Measurements from ENCODE around the gene SBF2. TPM values are rescaled to one million over a fixed set of nuclear protein-coding genes. Genes with fewer than 3 reads are reported as not detected.

SBF2 gene
- total RNA-seq, 1 donor from 2014 or later, result 44.9 TPM

- H3K27ac Mint-ChIP-seq, result no peak overlapping the region
- H3K4me3 Mint-ChIP-seq (ENCODE audit: low read depth), result no peak overlapping the region
- DNase-seq (ENCODE audit: low spot score, unreplicated experiment), result no peak
- H3K27me3 Mint-ChIP-seq, result no peaks in the 10 kb centered on the region
- no peaks in the 10 kb centered on the region for H3K4me1 Mint-ChIP-seq (ENCODE audit: low read depth)
- TF ChIP-seq, protein P1, sequence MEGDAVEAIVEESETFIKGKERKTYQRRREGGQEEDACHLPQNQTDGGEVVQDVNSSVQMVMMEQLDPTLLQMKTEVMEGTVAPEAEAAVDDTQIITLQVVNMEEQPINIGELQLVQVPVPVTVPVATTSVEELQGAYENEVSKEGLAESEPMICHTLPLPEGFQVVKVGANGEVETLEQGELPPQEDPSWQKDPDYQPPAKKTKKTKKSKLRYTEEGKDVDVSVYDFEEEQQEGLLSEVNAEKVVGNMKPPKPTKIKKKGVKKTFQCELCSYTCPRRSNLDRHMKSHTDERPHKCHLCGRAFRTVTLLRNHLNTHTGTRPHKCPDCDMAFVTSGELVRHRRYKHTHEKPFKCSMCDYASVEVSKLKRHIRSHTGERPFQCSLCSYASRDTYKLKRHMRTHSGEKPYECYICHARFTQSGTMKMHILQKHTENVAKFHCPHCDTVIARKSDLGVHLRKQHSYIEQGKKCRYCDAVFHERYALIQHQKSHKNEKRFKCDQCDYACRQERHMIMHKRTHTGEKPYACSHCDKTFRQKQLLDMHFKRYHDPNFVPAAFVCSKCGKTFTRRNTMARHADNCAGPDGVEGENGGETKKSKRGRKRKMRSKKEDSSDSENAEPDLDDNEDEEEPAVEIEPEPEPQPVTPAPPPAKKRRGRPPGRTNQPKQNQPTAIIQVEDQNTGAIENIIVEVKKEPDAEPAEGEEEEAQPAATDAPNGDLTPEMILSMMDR (IDR thresholded peaks at IDR 0.05; ENCODE audit: unreplicated experiment), result no peak
- H3K9me3 Mint-ChIP-seq (ENCODE audit: low read depth), result peaks cover 29% of the 10 kb centered on the region
- peaks cover 32% of the 10 kb centered on the region for H3K36me3 Mint-ChIP-seq (ENCODE audit: insufficient read depth)
These were observed 282.0 kb downstream of the SBF2 start for GRCh38 chr11:10012068-10012467.

GRCh38 chr11:10005955-10006525 lies 288.0 kb downstream of the SBF2 start:
- DNase-seq (ENCODE audit: low spot score, unreplicated experiment), result no peak
- no peaks in the 10 kb centered on the region for H3K27me3 Mint-ChIP-seq
- H3K4me1 Mint-ChIP-seq (ENCODE audit: low read depth), result no peaks in the 10 kb centered on the region
- H3K9me3 Mint-ChIP-seq (ENCODE audit: low read depth), result peaks cover 31% of the 10 kb centered on the region
- H3K27ac Mint-ChIP-seq, result no peak overlapping the region
- H3K4me3 Mint-ChIP-seq (ENCODE audit: low read depth), result no peak overlapping the region
- TF ChIP-seq, protein P1 (IDR thresholded peaks at IDR 0.05; ENCODE audit: unreplicated experiment), result no peak
- peaks cover 33% of the 10 kb centered on the region for H3K36me3 Mint-ChIP-seq (ENCODE audit: insufficient read depth)

DNA sequence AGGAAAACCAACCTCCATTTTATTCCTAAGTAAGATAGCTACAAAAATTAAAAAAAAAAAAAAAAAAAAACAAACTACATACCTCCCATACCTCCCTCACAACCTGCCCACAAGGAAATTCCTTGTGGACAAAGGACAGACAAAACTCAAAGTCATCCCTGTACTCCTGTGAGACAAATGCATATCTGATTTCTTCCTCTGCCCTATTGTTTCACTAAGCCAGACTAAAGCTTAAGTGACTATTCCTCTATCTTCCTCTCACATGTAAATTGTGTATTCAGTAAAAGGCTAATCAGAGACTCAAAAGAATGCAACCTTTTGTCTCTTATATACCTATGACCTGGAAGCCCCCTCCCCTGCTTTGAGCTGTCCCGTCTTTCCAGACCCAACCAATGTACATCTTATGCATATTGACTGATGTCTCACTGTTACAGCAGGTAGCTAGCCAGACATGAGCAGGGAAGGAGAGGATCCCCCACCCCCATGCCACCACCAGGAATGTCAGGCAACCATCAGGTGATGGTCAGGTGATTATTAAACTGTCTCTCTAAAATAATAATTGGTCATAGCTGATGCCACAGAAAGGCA lies 289.4 kb downstream of the SBF2 start:
- Mint-ChIP-seq H3K27ac (no peak overlapping the region), H3K9me3 (ENCODE audit: low read depth) (peaks cover 18% of the 10 kb centered on the region), H3K4me3 (ENCODE audit: low read depth) (no peak overlapping the region), H3K36me3 (ENCODE audit: insufficient read depth) (peaks cover 20% of the 10 kb centered on the region), H3K27me3 (no peaks in the 10 kb centered on the region), H3K4me1 (ENCODE audit: low read depth) (no peaks in the 10 kb centered on the region)
- TF ChIP-seq, protein P1 (IDR thresholded peaks at IDR 0.05; ENCODE audit: unreplicated experiment), result no peak
- DNase-seq (ENCODE audit: low spot score, unreplicated experiment), result no peak

GRCh38 chr11:10002221-10002620 lies 291.8 kb downstream of the SBF2 start:
- Mint-ChIP-seq H3K4me1 (ENCODE audit: low read depth) (no peaks in the 10 kb centered on the region), H3K36me3 (ENCODE audit: insufficient read depth) (peaks cover 19% of the 10 kb centered on the region), H3K4me3 (ENCODE audit: low read depth) (no peak overlapping the region), H3K27me3 (no peaks in the 10 kb centered on the region), H3K27ac (no peak overlapping the region), H3K9me3 (ENCODE audit: low read depth) (peaks cover 9% of the 10 kb centered on the region)
- no peak for DNase-seq (ENCODE audit: low spot score, unreplicated experiment)
- TF ChIP-seq, protein P1 (IDR thresholded peaks at IDR 0.05; ENCODE audit: unreplicated experiment), result no peak

- peaks cover 25% of the 10 kb centered on the region for H3K36me3 Mint-ChIP-seq (ENCODE audit: insufficient read depth)
- DNase-seq (ENCODE audit: low spot score, unreplicated experiment), result no peak
- no peak overlapping the region for H3K4me3 Mint-ChIP-seq (ENCODE audit: low read depth)
- peaks cover 11% of the 10 kb centered on the region for H3K9me3 Mint-ChIP-seq (ENCODE audit: low read depth)
- no peaks in the 10 kb centered on the region for H3K27me3 Mint-ChIP-seq
- H3K27ac Mint-ChIP-seq, result no peak overlapping the region
- no peaks in the 10 kb centered on the region for H3K4me1 Mint-ChIP-seq (ENCODE audit: low read depth)
- TF ChIP-seq, protein P1 (IDR thresholded peaks at IDR 0.05; ENCODE audit: unreplicated experiment), result no peak
These were observed 301.7 kb downstream of the SBF2 start for GRCh38 chr11:9992306-9992705.
